Lower leg skin (tissue), 3 donors: ENCODE data around the gene TIMP2.

Source experiments
- CTCF ChIP-seq, 3 donors: fragments of 450-650 bp; IDR thresholded peaks; one replicate each; pipeline ENCODE4 v1.5.1; 2016; ENCODE audit warnings: antibody characterized with exemption in 3 of 3, mild to moderate bottlenecking in 3 of 3, moderate library complexity in 2 of 3
- POLR2A ChIP-seq, 2 donors: fragments of 450-650 bp; IDR thresholded peaks; one replicate each; pipeline ENCODE4 v1.6.1; 2016 to 2017; ENCODE audit warnings: antibody characterized with exemption in 2 of 2, mild to moderate bottlenecking in 1 of 2, moderate library complexity in 1 of 2

- TF ChIP-seq POLR2A (IDR thresholded peaks at IDR 0.05) (no peak), CTCF (IDR thresholded peaks at IDR 0.05) (no peak)
Measured at GRCh38 chr17:78933025-78933958, 8.1 kb upstream of the TIMP2 start.
